NCI-H2227 (cell line): ENCODE results near the gene FAM89B.
"Not testable (repeated sequence)": the region's sequence is repeated elsewhere in the genome, so short reads cannot be mapped to it uniquely, and the experiment has no call there.

Source experiments
- DNase-seq: peaks from one replicate; lab custom pipeline; 2025; ENCODE audit not compliant: unreplicated experiment; lab: John Stamatoyannopoulos, UW

The FAM89B gene

GRCh38 chr11:65556470-65557279 is 15.7 kb upstream of the FAM89B start:
- no peak for DNase-seq

- DNase-seq, result peak; percentile 51
Measured at GRCh38 chr11:65557280-65558001, 14.9 kb upstream of the FAM89B start.

- DNase-seq, result peak; percentile 80
Measured at GRCh38 chr11:65558002-65558929, 14.1 kb upstream of the FAM89B start, which contains the start of gene LTBP3. Gene LTBP3, minus strand, starts transcription at chr11:65558359. Its CDS starts 400 bp downstream, at chr11:65557959.

- no peak for DNase-seq
Measured at GRCh38 chr11:65558930-65559509, 13.3 kb upstream of the FAM89B start.

- no peak for DNase-seq
Measured at GRCh38 chr11:65559535-65559934, 12.8 kb upstream of the FAM89B start.

GRCh38 chr11:65559951-65560537 is 12.3 kb upstream of the FAM89B start:
- DNase-seq, result peak; percentile 28

GRCh38 chr11:65560555-65561418 is 11.6 kb upstream of the FAM89B start:
- peak; percentile 56 for DNase-seq

GRCh38 chr11:65562020-65562419 is 10.3 kb upstream of the FAM89B start:
- DNase-seq, result no peak

- no peak for DNase-seq
Measured at GRCh38 chr11:65562788-65563187, 9.6 kb upstream of the FAM89B start.

GRCh38 chr11:65563601-65564000 is 8.7 kb upstream of the FAM89B start:
- no peak for DNase-seq

GRCh38 chr11:65564879-65565559 is 7.3 kb upstream of the FAM89B start:
- not testable (repeated sequence) for DNase-seq

- DNase-seq, result peak; percentile 64
Measured at GRCh38 chr11:65565624-65566453, 6.5 kb upstream of the FAM89B start.

GRCh38 chr11:65569164-65569972 is 3.0 kb upstream of the FAM89B start:
- no peak for DNase-seq

GRCh38 chr11:65569973-65570918 is 2.1 kb upstream of the FAM89B start, which contains the start of gene ZNRD2:
Gene ZNRD2, plus strand, starts transcription at chr11:65570477. Its CDS starts 15 bp downstream, at chr11:65570492.
- DNase-seq, result peak; percentile 99

- no peak for DNase-seq
Measured at GRCh38 chr11:65571420-65571819, 918 bp upstream of the FAM89B start.

GRCh38 chr11:65571940-65572339 is 398 bp upstream of the FAM89B start:
- DNase-seq, result peak; percentile 65
